Mesenchymal stem cell (in vitro differentiated cells and primary cell): ENCODE measurements around the gene RBFOX2.

Experiments
- DNase-seq: peaks from one replicate; pipeline ENCODE4 v3.0.0-alpha.2; 2013
- H2AFZ ChIP-seq: one replicate; pipeline ENCODE4 v1.6.1; 2013; ENCODE audit warnings: low read depth, mild to moderate bottlenecking, control low read depth, inconsistent platforms, low read length, moderate library complexity
- H2AK5ac ChIP-seq: 2 replicates; pipeline ENCODE4 v1.6.1; 2013; ENCODE audit warnings: low read length, moderate library complexity, mild to moderate bottlenecking, inconsistent platforms; ENCODE audit not compliant: severe bottlenecking
- H2BK120ac ChIP-seq: one replicate; pipeline ENCODE4 v1.6.1; 2013; ENCODE audit warnings: low read depth, mild to moderate bottlenecking, inconsistent platforms, low read length, moderate library complexity
- H2BK12ac ChIP-seq, 2 experiments: one replicate each; pipeline ENCODE4 v1.6.1; 2013; ENCODE audit warnings: inconsistent platforms in 2 of 2, low read length in 2 of 2, mild to moderate bottlenecking in 2 of 2, moderate library complexity in 2 of 2, control low read depth in 1 of 2
- H2BK15ac ChIP-seq: one replicate; pipeline ENCODE4 v1.6.1; 2013; ENCODE audit warnings: mild to moderate bottlenecking, low read depth, inconsistent platforms; ENCODE audit not compliant: poor library complexity, severe bottlenecking
- H2BK5ac ChIP-seq: 2 replicates; pipeline ENCODE4 v1.6.1; 2013; ENCODE audit warnings: low read depth, mild to moderate bottlenecking, low read length, control low read depth, inconsistent platforms; ENCODE audit not compliant: poor library complexity, severe bottlenecking
- H3K14ac ChIP-seq, 2 experiments: one replicate each; pipeline ENCODE4 v1.6.1; 2013; ENCODE audit warnings: inconsistent platforms in 2 of 2, low read length in 2 of 2, control low read depth in 1 of 2, mild to moderate bottlenecking in 1 of 2, moderate library complexity in 1 of 2
- H3K18ac ChIP-seq, 2 experiments: one replicate each; pipeline ENCODE4 v1.6.1; 2013; ENCODE audit warnings: inconsistent platforms in 2 of 2, low read length in 2 of 2, control low read depth in 1 of 2, low read depth in 1 of 2, mild to moderate bottlenecking in 1 of 2
- H3K23ac ChIP-seq, 2 experiments: one replicate each; pipeline ENCODE4 v1.6.1; 2013; ENCODE audit warnings: inconsistent platforms in 2 of 2, low read length in 2 of 2, mild to moderate bottlenecking in 2 of 2, moderate library complexity in 2 of 2, control low read depth in 1 of 2
- H3K27ac ChIP-seq: 2 replicates; pipeline ENCODE4 v1.5.1; 2013; ENCODE audit warnings: mild to moderate bottlenecking, moderate library complexity, low read length, control low read depth, inconsistent platforms; ENCODE audit not compliant: poor library complexity, severe bottlenecking
- H3K27me3 ChIP-seq, 2 experiments: 2 replicates each; pipeline versions ENCODE4 v1.6.1 to v1.7.0; 2013; ENCODE audit warnings: low read length in 2 of 2, mild to moderate bottlenecking in 2 of 2, moderate library complexity in 2 of 2, control low read depth in 1 of 2, inconsistent platforms in 1 of 2; ENCODE audit not compliant: control insufficient read depth in 1 of 2, insufficient read depth in 1 of 2
- H3K36me3 ChIP-seq, 2 experiments: 2 replicates each; pipeline versions ENCODE4 v1.6.1 to v1.7.0; 2013; ENCODE audit warnings: low read length in 2 of 2, control low read depth in 1 of 2, inconsistent platforms in 1 of 2, low read depth in 1 of 2, mild to moderate bottlenecking in 1 of 2; ENCODE audit not compliant: insufficient read depth in 2 of 2, control insufficient read depth in 1 of 2
- H3K4ac ChIP-seq, 2 experiments: one replicate each; pipeline ENCODE4 v1.6.1; 2013; ENCODE audit warnings: inconsistent platforms in 2 of 2, low read length in 2 of 2, mild to moderate bottlenecking in 2 of 2, moderate library complexity in 2 of 2, control low read depth in 1 of 2, low read depth in 1 of 2
- H3K4me1 ChIP-seq: 2 replicates; pipeline ENCODE4 v1.6.1; 2013; ENCODE audit warnings: low read depth, low read length, control low read depth; ENCODE audit not compliant: control insufficient read depth, insufficient read depth
- H3K4me2 ChIP-seq: 2 replicates; pipeline ENCODE4 v1.6.1; 2013; ENCODE audit warnings: low read length, mild to moderate bottlenecking, inconsistent platforms; ENCODE audit not compliant: poor library complexity, severe bottlenecking
- H3K4me3 ChIP-seq, 2 experiments: 2 replicates each; pipeline versions ENCODE4 v1.5.1 to v1.7.0; 2013; ENCODE audit warnings: low read length in 2 of 2, mild to moderate bottlenecking in 2 of 2, control low read depth in 1 of 2, low read depth in 1 of 2; ENCODE audit not compliant: insufficient read depth in 1 of 2
- H3K79me1 ChIP-seq: replicated peaks from 2 replicates; pipeline ENCODE4 v1.6.1; 2013; ENCODE audit warnings: mild to moderate bottlenecking, control low read depth, low read length, inconsistent platforms; ENCODE audit not compliant: poor library complexity, severe bottlenecking
- H3K9ac ChIP-seq: 2 replicates; pipeline ENCODE4 v1.7.0; 2013; ENCODE audit warnings: mild to moderate bottlenecking, low read length, moderate library complexity
- H3K9me3 ChIP-seq: 2 replicates; pipeline ENCODE4 v1.7.0; 2013; ENCODE audit warnings: mild to moderate bottlenecking, low read length; ENCODE audit not compliant: control insufficient read depth
- H4K8ac ChIP-seq: one replicate; pipeline ENCODE4 v1.6.1; 2013; ENCODE audit warnings: inconsistent platforms, mild to moderate bottlenecking, low read length, moderate library complexity
- H4K91ac ChIP-seq: one replicate; pipeline ENCODE4 v1.6.1; 2013; ENCODE audit warnings: mild to moderate bottlenecking, low read length, inconsistent platforms
- WGBS: methylation state at CpG from one replicate; pipeline ENCODE4 v1.1.7; 2013; ENCODE audit warnings: mixed read lengths; 5-methylcytosine and 5-hydroxymethylcytosine counted together

The RBFOX2 gene

DNA sequence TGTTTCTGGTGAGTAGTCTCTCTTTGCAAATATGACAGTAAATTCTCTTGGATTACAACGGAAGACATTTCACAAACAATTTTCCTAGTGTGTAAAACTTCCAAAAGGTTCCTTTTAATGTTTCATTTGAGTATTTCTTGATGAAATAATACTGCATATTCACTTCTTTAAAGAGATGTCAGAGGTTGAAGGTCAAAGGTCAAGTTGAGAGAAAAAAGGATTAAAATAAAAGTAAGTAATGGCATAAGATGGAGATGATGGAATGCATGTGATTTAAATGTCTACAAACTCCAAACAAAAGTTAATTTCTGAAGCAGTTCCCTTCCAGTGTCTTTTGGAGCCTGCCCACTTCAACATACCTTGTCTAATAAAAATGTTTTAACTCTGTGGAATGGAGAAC, 270.2 kb downstream of the RBFOX2 start:
- H3K9me3 ChIP-seq = no peaks in the 10 kb centered on the region
- H3K4me2 ChIP-seq = no peak overlapping the region
- H3K27ac ChIP-seq = no peak overlapping the region
- no peak overlapping the region for H2AFZ ChIP-seq
- no peak overlapping the region for H3K23ac ChIP-seq
- H3K14ac ChIP-seq = no peak overlapping the region
- peaks cover 17 to 81% of the 10 kb centered on the region in 2 experiments for H3K36me3 ChIP-seq
- no CpG with 5 or more reads among the region's 1 CpG for WGBS
- H3K4ac ChIP-seq = no peak overlapping the region
- no peak overlapping the region for H2AK5ac ChIP-seq
- H2BK12ac ChIP-seq = no peak overlapping the region
- H4K8ac ChIP-seq = no peak overlapping the region
- no peak overlapping the region for H3K18ac ChIP-seq
- H3K79me1 ChIP-seq = peaks cover 4% of the 10 kb centered on the region
- H2BK15ac ChIP-seq = no peak overlapping the region
- no peak overlapping the region for H2BK5ac ChIP-seq
- DNase-seq = no peak
- no peak overlapping the region for H3K9ac ChIP-seq
- H3K4me1 ChIP-seq = no peaks in the 10 kb centered on the region
- H4K91ac ChIP-seq = no peak overlapping the region
- no peaks in the 10 kb centered on the region for H3K27me3 ChIP-seq
- no peak overlapping the region for H2BK120ac ChIP-seq
- no peak overlapping the region for H3K4me3 ChIP-seq

DNA sequence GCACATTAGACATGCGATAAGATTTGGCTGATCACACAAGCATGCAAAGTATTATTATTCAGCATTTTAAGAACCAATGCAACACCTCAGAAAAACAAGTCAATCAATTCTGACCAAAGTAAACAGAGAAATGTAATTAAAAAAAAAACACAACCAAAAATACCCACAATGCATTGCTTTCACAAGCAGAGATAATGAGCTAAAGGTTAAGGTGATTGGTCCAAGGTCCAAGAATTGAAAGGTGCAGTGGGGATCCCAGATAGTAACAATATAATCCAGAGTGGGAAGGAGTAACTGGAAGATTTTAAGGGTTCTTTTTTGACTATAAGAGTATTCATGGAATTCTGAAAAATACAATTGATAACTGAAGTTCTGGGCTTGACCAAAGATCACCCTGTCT, 271.9 kb downstream of the RBFOX2 start:
- WGBS = 95% methylated on average over 1 of the region's 1 CpG
- no peak overlapping the region for H3K18ac ChIP-seq
- H2AFZ ChIP-seq = no peak overlapping the region
- H3K79me1 ChIP-seq = peaks cover 10% of the 10 kb centered on the region
- no peak overlapping the region for H4K91ac ChIP-seq
- no peaks in the 10 kb centered on the region for H3K4me1 ChIP-seq
- no peak overlapping the region for H4K8ac ChIP-seq
- no peak overlapping the region for H3K14ac ChIP-seq
- H2BK5ac ChIP-seq = no peak overlapping the region
- no peak overlapping the region for H2BK15ac ChIP-seq
- H3K4ac ChIP-seq = no peak overlapping the region
- H3K36me3 ChIP-seq = peaks cover 17 to 86% of the 10 kb centered on the region in 2 experiments
- H3K27me3 ChIP-seq = no peaks in the 10 kb centered on the region
- no peaks in the 10 kb centered on the region for H3K9me3 ChIP-seq
- H3K4me2 ChIP-seq = no peak overlapping the region
- no peak overlapping the region for H2BK12ac ChIP-seq
- no peak overlapping the region for H2BK120ac ChIP-seq
- H3K4me3 ChIP-seq = no peak overlapping the region
- no peak overlapping the region for H2AK5ac ChIP-seq
- H3K27ac ChIP-seq = no peak overlapping the region
- no peak for DNase-seq
- H3K9ac ChIP-seq = no peak overlapping the region
- H3K23ac ChIP-seq = no peak overlapping the region

DNA sequence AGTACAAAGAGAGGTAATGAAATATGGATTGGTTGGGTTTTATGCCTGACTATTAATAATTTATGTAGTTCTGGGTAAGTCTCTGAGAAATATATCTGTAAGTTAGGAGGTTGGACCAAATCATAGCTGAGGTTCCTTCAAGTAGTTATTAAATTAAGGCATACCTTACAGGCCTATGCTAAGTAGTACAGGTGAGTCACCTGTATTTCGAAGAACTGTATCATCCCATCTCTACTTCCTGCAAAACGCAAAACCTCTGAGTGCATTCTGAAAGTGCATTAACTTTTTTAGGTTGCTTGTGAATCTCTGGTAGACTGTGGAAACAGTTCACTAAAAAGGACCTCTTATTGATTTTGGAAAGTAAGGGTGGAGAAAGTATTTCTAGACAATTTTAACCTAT, 273.9 kb downstream of the RBFOX2 start:
- no peaks in the 10 kb centered on the region for H3K9me3 ChIP-seq
- no peak overlapping the region for H3K14ac ChIP-seq
- no peak overlapping the region for H3K18ac ChIP-seq
- no peak overlapping the region for H3K23ac ChIP-seq
- no peak overlapping the region for H3K9ac ChIP-seq
- no peak overlapping the region for H4K91ac ChIP-seq
- no peak overlapping the region for H2AK5ac ChIP-seq
- no peak overlapping the region for H4K8ac ChIP-seq
- no peak overlapping the region for H2AFZ ChIP-seq
- H3K4me3 ChIP-seq = no peak overlapping the region
- H2BK15ac ChIP-seq = no peak overlapping the region
- H3K79me1 ChIP-seq = peaks cover 11% of the 10 kb centered on the region
- no peak overlapping the region for H2BK5ac ChIP-seq
- no peak for DNase-seq
- H3K27ac ChIP-seq = no peak overlapping the region
- peaks cover 3% of the 10 kb centered on the region for H3K4me1 ChIP-seq
- no CpG with 5 or more reads among the region's 2 CpGs for WGBS
- peaks cover 16 to 85% of the 10 kb centered on the region in 2 experiments for H3K36me3 ChIP-seq
- no peak overlapping the region for H3K4ac ChIP-seq
- H3K4me2 ChIP-seq = no peak overlapping the region
- no peaks in the 10 kb centered on the region for H3K27me3 ChIP-seq
- H2BK12ac ChIP-seq = no peak overlapping the region
- H2BK120ac ChIP-seq = no peak overlapping the region

DNA sequence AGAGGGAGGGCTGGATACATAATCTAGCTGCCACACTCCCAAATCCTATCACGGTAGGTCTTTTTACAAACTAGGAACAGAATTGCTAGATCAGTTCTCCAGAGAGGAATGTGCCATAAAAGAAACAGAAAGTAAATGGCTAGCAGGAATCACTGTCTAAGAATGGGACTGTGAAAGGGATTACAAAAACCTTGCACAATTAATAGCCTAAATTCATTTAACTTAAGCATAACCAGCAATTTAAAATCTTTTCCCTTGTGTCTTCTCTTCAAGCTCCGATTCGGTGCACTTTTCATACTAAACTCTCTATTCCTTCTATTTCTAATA, 275.8 kb downstream of the RBFOX2 start:
- Histone ChIP-seq H2BK12ac (no peak overlapping the region), H3K23ac (no peak overlapping the region), H2AK5ac (no peak overlapping the region), H3K79me1 (peaks cover 11% of the 10 kb centered on the region), H3K9ac (peak overlapping the region; percentile 19), H3K4me3 (no peak overlapping the region), H3K36me3 (peaks cover 12 to 72% of the 10 kb centered on the region in 2 experiments), H3K9me3 (no peaks in the 10 kb centered on the region), H3K4me1 (peaks cover 3% of the 10 kb centered on the region), H2BK120ac (no peak overlapping the region), H3K18ac (no peak overlapping the region), H2AFZ (no peak overlapping the region), H3K27ac (no peak overlapping the region), H4K8ac (no peak overlapping the region), H3K27me3 (no peaks in the 10 kb centered on the region), H2BK5ac (no peak overlapping the region), H2BK15ac (no peak overlapping the region), H3K14ac (no peak overlapping the region), H3K4ac (no peak overlapping the region), H4K91ac (no peak overlapping the region), H3K4me2 (no peak overlapping the region)
- peak; percentile 52 for DNase-seq
- WGBS = no CpG with 5 or more reads among the region's 3 CpGs
